Right lobe of liver (tissue), 6 donors: ENCODE measurements around the gene IFI27L1. TPM values are rescaled to one million over a fixed set of nuclear protein-coding genes. Genes with fewer than 3 reads are reported as not detected.

ENCODE experiments used
- ATAC-seq, 4 donors: fragments of 200-7000 bp; cut with Tn5 transposase; one replicate each; pipeline ENCODE4 v1.9.1; 2020; ENCODE audit warnings: mild to moderate bottlenecking in 4 of 4, moderate library complexity in 4 of 4
- DNase-seq, 3 donors: peaks; one replicate each; pipeline ENCODE4 v3.0.0-alpha.2; 2020
- H3K27ac ChIP-seq, 3 donors: fragments of 200-600 bp; one replicate each; pipeline ENCODE4 v1.8.0; 2022
- H3K27me3 ChIP-seq, 2 donors: fragments of 200-600 bp; one replicate each; pipeline ENCODE4 v1.8.0; 2022
- H3K36me3 ChIP-seq, 4 donors: fragments of 200-600 bp; sonication (generic) in 1 of 4; one replicate each; pipeline versions ENCODE4 v1.5.1 to v1.8.0; 2017 to 2022; ENCODE audit warnings: control low read depth in 1 of 4
- H3K4me1 ChIP-seq, 4 donors: fragments of 200-600 bp; sonication (generic) in 1 of 4; one replicate each; pipeline versions ENCODE4 v1.5.1 to v1.8.0; 2017 to 2022; ENCODE audit warnings: control low read depth in 1 of 4
- H3K4me3 ChIP-seq, 3 donors: fragments of 200-600 bp; one replicate each; pipeline ENCODE4 v1.8.0; 2022
- H3K9me3 ChIP-seq, 4 donors: fragments of 200-600 bp; sonication (generic) in 1 of 4; one replicate each; pipeline versions ENCODE4 v1.5.1 to v1.8.0; 2017 to 2022; ENCODE audit warnings: control low read depth in 1 of 4
- POLR2A ChIP-seq: fragments of 450-650 bp; IDR thresholded peaks from one replicate; pipeline ENCODE4 v1.6.1; 2017; ENCODE audit warnings: antibody characterized with exemption, mild to moderate bottlenecking
- WGBS: methylation state at CpG from one replicate; pipeline ENCODE4 v1.1.6; 2018; ENCODE audit warnings: low coverage, low lambda C conversion rate; ENCODE audit not compliant: insufficient coverage; ENCODE audit errors: missing lambda C conversion rate; 5-methylcytosine and 5-hydroxymethylcytosine counted together
- intact Hi-C, 2 donors: fragments of 100-400 bp; cut with DNase I; formaldehyde crosslinking; loops; one replicate each; pipeline versions ENCODE4 v1.11.2 to v1.14.1; 2022
- total RNA-seq, 6 experiments: library from RNA; depleted of rRNA in 2 of 6; stranded (reverse); fragments of >200 nt in 2 of 6; fragmentation: NEBNext Ultra II Directional in 3 of 6; extraction: Animal tissue kit (Norgen Biotek cat#: 25700) in 3 of 6; gene quantifications; one replicate each; pipeline versions ENCODE4 v1.1.0 to v1.2.4, GENCODE V29; 2016 to 2023
- TF ChIP-seq, protein P1 (sequence below), 4 donors: fragments of 200-600 bp in 3 of 4; fragments of 450-650 bp in 1 of 4; IDR thresholded peaks; one replicate each; pipeline versions ENCODE4 v1.5.1 to v1.8.0; 2016 to 2022; ENCODE audit warnings: antibody characterized with exemption in 4 of 4, mild to moderate bottlenecking in 2 of 4
- donor health status: DM: no; HTN: yes; CAD: no.
- donor health status: DM: no; HTN: no; CAD: no.
- donor health status: DM: no; HTN: no; CAD: no.
- donor health status: DM: no; HTN: yes; CAD: no.
- donor health status: DM: no; HTN: yes; CAD: no.

The IFI27L1 gene
- total RNA-seq, 6 experiments from 2014 or later: 2.6 to 8.2 (median 5.3) TPM

- intact Hi-C loops: no loop called here
- H3K9me3 ChIP-seq: no peaks in the 10 kb centered on the region
- H3K27ac ChIP-seq: no peak overlapping the region
- DNase-seq (no peak), ATAC-seq (no peak)
- no peak overlapping the region for H3K4me3 ChIP-seq
- 72% methylated on average over 6 of the region's 7 CpGs for WGBS
- TF ChIP-seq, protein P1, sequence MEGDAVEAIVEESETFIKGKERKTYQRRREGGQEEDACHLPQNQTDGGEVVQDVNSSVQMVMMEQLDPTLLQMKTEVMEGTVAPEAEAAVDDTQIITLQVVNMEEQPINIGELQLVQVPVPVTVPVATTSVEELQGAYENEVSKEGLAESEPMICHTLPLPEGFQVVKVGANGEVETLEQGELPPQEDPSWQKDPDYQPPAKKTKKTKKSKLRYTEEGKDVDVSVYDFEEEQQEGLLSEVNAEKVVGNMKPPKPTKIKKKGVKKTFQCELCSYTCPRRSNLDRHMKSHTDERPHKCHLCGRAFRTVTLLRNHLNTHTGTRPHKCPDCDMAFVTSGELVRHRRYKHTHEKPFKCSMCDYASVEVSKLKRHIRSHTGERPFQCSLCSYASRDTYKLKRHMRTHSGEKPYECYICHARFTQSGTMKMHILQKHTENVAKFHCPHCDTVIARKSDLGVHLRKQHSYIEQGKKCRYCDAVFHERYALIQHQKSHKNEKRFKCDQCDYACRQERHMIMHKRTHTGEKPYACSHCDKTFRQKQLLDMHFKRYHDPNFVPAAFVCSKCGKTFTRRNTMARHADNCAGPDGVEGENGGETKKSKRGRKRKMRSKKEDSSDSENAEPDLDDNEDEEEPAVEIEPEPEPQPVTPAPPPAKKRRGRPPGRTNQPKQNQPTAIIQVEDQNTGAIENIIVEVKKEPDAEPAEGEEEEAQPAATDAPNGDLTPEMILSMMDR (IDR thresholded peaks at IDR 0.05): no peak
- TF ChIP-seq POLR2A: no peak
- no peaks in the 10 kb centered on the region for H3K27me3 ChIP-seq
- peaks cover 0 to 8% (median 0%) of the 10 kb centered on the region in 4 donors for H3K4me1 ChIP-seq
- no peaks in the 10 kb centered on the region for H3K36me3 ChIP-seq
Measured at GRCh38 chr14:94113073-94113472, 32.0 kb downstream of the IFI27L1 start.

GRCh38 chr14:94113490-94113889 is 32.4 kb downstream of the IFI27L1 start:
- DNase-seq (peak; percentile 77 to 89 (median 83)), ATAC-seq (peak; percentile 65 to 83 (median 74))
- no peaks in the 10 kb centered on the region for H3K36me3 ChIP-seq
- H3K4me1 ChIP-seq: peaks cover 0 to 8% (median 0%) of the 10 kb centered on the region in 4 donors
- intact Hi-C loops: no loop called here
- H3K27me3 ChIP-seq: no peaks in the 10 kb centered on the region
- WGBS: 48% methylated on average over 4 of the region's 6 CpGs
- no peak for TF ChIP-seq POLR2A
- no peak overlapping the region for H3K4me3 ChIP-seq
- no peaks in the 10 kb centered on the region for H3K9me3 ChIP-seq
- no peak overlapping the region for H3K27ac ChIP-seq

DNA sequence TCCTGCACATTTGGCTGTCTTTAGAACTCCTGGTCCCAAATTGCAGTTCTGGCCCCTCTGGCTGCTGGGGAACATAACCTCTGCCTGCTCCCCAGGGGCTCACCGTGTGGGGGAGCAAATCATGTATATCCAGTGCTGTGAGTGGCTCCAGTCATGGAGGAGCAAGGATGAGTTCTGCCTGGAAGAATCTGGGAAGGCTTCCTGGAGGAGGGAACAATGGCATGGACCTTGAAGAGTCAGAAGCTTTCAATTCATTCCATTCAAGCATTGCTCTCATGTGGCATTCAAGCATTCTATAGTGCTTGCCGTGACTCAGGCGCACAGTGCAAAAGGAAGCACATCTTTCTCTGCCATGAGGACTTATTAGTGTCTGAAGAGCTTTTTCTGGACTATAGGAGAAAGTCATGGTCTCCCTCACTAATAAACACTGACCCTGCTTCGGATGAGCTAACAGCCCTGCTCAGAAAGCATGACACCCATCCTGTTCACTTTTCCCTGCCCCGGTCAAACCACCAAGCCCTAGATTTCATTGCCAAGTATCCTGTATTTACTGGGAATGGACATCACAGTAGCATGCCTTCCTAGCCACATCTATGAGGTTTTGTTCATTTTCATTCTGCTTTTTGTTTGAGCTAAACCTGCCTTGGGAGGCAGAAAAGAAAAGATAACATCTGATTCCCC is 32.9 kb downstream of the IFI27L1 start:
- no peak for TF ChIP-seq POLR2A
- TF ChIP-seq, protein P1 (IDR thresholded peaks at IDR 0.05): no peak
- DNase-seq: no peak

GRCh38 chr14:94114589-94115057 is 33.5 kb downstream of the IFI27L1 start:
- H3K9me3 ChIP-seq: no peaks in the 10 kb centered on the region
- TF ChIP-seq POLR2A: no peak
- TF ChIP-seq, protein P1 (IDR thresholded peaks at IDR 0.05): no peak
- peaks cover 0 to 8% (median 0%) of the 10 kb centered on the region in 4 donors for H3K4me1 ChIP-seq
- 63% methylated on average over 4 of the region's 5 CpGs for WGBS
- DNase-seq: no peak
- intact Hi-C loops: no loop called here
- no peaks in the 10 kb centered on the region for H3K27me3 ChIP-seq
- no peak overlapping the region for H3K27ac ChIP-seq
- no peaks in the 10 kb centered on the region for H3K36me3 ChIP-seq
- no peak overlapping the region for H3K4me3 ChIP-seq
- no peak for ATAC-seq

More for the DNA sequence above, 32.9 kb downstream of the IFI27L1 start:
- Histone ChIP-seq H3K27me3 (no peaks in the 10 kb centered on the region), H3K9me3 (no peaks in the 10 kb centered on the region), H3K36me3 (no peaks in the 10 kb centered on the region), H3K4me3 (no peak overlapping the region), H3K4me1 (peaks cover 0 to 8% (median 0%) of the 10 kb centered on the region in 4 donors), H3K27ac (no peak overlapping the region)
- intact Hi-C loops: no loop called here
- 58% methylated on average over 2 of the region's 5 CpGs for WGBS
- ATAC-seq: no peak

GRCh38 chr14:94115058-94115591 is 34.0 kb downstream of the IFI27L1 start:
- DNase-seq: no peak
- H3K27ac ChIP-seq: no peak overlapping the region
- intact Hi-C loops: no loop called here
- H3K4me3 ChIP-seq: no peak overlapping the region
- WGBS: 14% methylated on average over 3 of the region's 4 CpGs
- ATAC-seq: peak; percentile 6 to 52 (median 47)
- H3K4me1 ChIP-seq: peaks cover 0 to 8% (median 0%) of the 10 kb centered on the region in 4 donors
- no peaks in the 10 kb centered on the region for H3K9me3 ChIP-seq
- H3K36me3 ChIP-seq: no peaks in the 10 kb centered on the region
- TF ChIP-seq POLR2A: no peak
- TF ChIP-seq, protein P1 (IDR thresholded peaks at IDR 0.05): no peak
- H3K27me3 ChIP-seq: no peaks in the 10 kb centered on the region
